Trophoblast cell (in vitro differentiated cells and primary cell): ENCODE results near the gene SNCA.

Experiments
- DNase-seq, 2 donors: peaks; one replicate each; pipeline ENCODE4 v3.0.0-alpha.2; 2016
- H2AFZ ChIP-seq: 2 replicates; pipeline ENCODE4 v1.6.1; 2013; ENCODE audit warnings: low read length, moderate library complexity, mild to moderate bottlenecking; ENCODE audit not compliant: insufficient read depth, poor library complexity
- H2AK5ac ChIP-seq: 2 replicates; pipeline ENCODE4 v1.6.1; 2013; ENCODE audit warnings: mild to moderate bottlenecking, low read length
- H2BK120ac ChIP-seq: 2 replicates; pipeline ENCODE4 v1.6.1; 2013; ENCODE audit warnings: low read length, mild to moderate bottlenecking, moderate library complexity; ENCODE audit not compliant: insufficient read depth, poor library complexity
- H2BK12ac ChIP-seq: 2 replicates; pipeline ENCODE4 v1.6.1; 2013; ENCODE audit warnings: mild to moderate bottlenecking, low read length, moderate library complexity
- H2BK5ac ChIP-seq: 2 replicates; pipeline ENCODE4 v1.6.1; 2013; ENCODE audit warnings: low read length, low read depth, moderate library complexity, mild to moderate bottlenecking; ENCODE audit not compliant: poor library complexity
- H3K14ac ChIP-seq: 2 replicates; pipeline ENCODE4 v1.6.1; 2013; ENCODE audit warnings: mild to moderate bottlenecking, low read length
- H3K18ac ChIP-seq: 2 replicates; pipeline ENCODE4 v1.6.1; 2013; ENCODE audit warnings: mild to moderate bottlenecking, low read length
- H3K23ac ChIP-seq: 2 replicates; pipeline ENCODE4 v1.6.1; 2013; ENCODE audit warnings: low read length
- H3K27ac ChIP-seq: 2 replicates; pipeline ENCODE4 v1.5.1; 2013; ENCODE audit warnings: low read depth, mild to moderate bottlenecking, inconsistent platforms, low read length, moderate library complexity
- H3K27me3 ChIP-seq: 2 replicates; pipeline ENCODE4 v1.6.1; 2013; ENCODE audit warnings: inconsistent platforms, mild to moderate bottlenecking, low read length, moderate library complexity; ENCODE audit not compliant: insufficient read depth
- H3K36me3 ChIP-seq, 2 experiments: 1 replicate in 1 of 2; 2 replicates in 1 of 2; pipeline ENCODE4 v1.6.1; 2013; ENCODE audit warnings: low read length in 2 of 2, mild to moderate bottlenecking in 2 of 2, moderate library complexity in 1 of 2; ENCODE audit not compliant: insufficient read depth in 2 of 2, control insufficient read depth in 1 of 2
- H3K4ac ChIP-seq: 2 replicates; pipeline ENCODE4 v1.6.1; 2013; ENCODE audit warnings: low read depth, mild to moderate bottlenecking, low read length, moderate library complexity
- H3K4me1 ChIP-seq, 2 experiments: 1 replicate in 1 of 2; 2 replicates in 1 of 2; pipeline ENCODE4 v1.6.1; 2013; ENCODE audit warnings: low read length in 2 of 2, mild to moderate bottlenecking in 2 of 2, moderate library complexity in 1 of 2; ENCODE audit not compliant: insufficient read depth in 2 of 2, control insufficient read depth in 1 of 2
- H3K4me2 ChIP-seq: 2 replicates; pipeline ENCODE4 v1.6.1; 2013; ENCODE audit warnings: inconsistent platforms, mild to moderate bottlenecking, low read length, moderate library complexity
- H3K4me3 ChIP-seq: 2 replicates; pipeline ENCODE4 v1.5.1; 2013; ENCODE audit warnings: mild to moderate bottlenecking, low read depth, low read length, inconsistent platforms
- H3K79me1 ChIP-seq: one replicate; pipeline ENCODE4 v1.6.1; 2013; ENCODE audit warnings: low read length
- H3K79me2 ChIP-seq: 2 replicates; pipeline ENCODE4 v1.6.1; 2013; ENCODE audit warnings: low read length, mild to moderate bottlenecking; ENCODE audit not compliant: control insufficient read depth, insufficient read depth, poor library complexity
- H3K9ac ChIP-seq: 2 replicates; pipeline ENCODE4 v1.6.1; 2013; ENCODE audit warnings: mild to moderate bottlenecking, low read length
- H3K9me3 ChIP-seq: 2 replicates; pipeline ENCODE4 v1.6.1; 2013; ENCODE audit warnings: low read depth, mild to moderate bottlenecking, control low read depth, inconsistent platforms, low read length; ENCODE audit not compliant: insufficient read depth
- H4K12ac ChIP-seq: 2 replicates; pipeline ENCODE4 v1.6.1; 2013; ENCODE audit warnings: low read depth, mild to moderate bottlenecking, low read length, moderate library complexity
- H4K8ac ChIP-seq: 2 replicates; pipeline ENCODE4 v1.6.1; 2013; ENCODE audit warnings: low read depth, mild to moderate bottlenecking, low read length, moderate library complexity
- H4K91ac ChIP-seq: one replicate; pipeline ENCODE4 v1.6.1; 2013; ENCODE audit warnings: low read depth, mild to moderate bottlenecking, low read length, moderate library complexity
- WGBS: extraction: QIAGEN DNeasy Blood & Tissue Kit; methylation state at CpG from one replicate; pipeline ENCODE4 v1.1.7; 2013; ENCODE audit warnings: missing lambda C conversion rate; ENCODE audit not compliant: insufficient read length, insufficient coverage; ENCODE audit errors: extremely low coverage; 5-methylcytosine and 5-hydroxymethylcytosine counted together

The SNCA gene

GRCh38 chr4:89700766-89701423, 136.1 kb downstream of the SNCA start:
- H4K12ac ChIP-seq: no peak overlapping the region
- H2BK5ac ChIP-seq: no peak overlapping the region
- WGBS: no CpG with 5 or more reads among the region's 1 CpG
- no peak overlapping the region for H3K27ac ChIP-seq
- no peak overlapping the region for H3K4me3 ChIP-seq
- H3K36me3 ChIP-seq: no peaks in the 10 kb centered on the region
- no peaks in the 10 kb centered on the region for H3K79me1 ChIP-seq
- no peaks in the 10 kb centered on the region for H3K9me3 ChIP-seq
- H3K4me1 ChIP-seq: no peaks in the 10 kb centered on the region
- no peak overlapping the region for H3K4ac ChIP-seq
- H3K18ac ChIP-seq: no peak overlapping the region
- no peak overlapping the region for H3K14ac ChIP-seq
- H3K23ac ChIP-seq: no peak overlapping the region
- H3K79me2 ChIP-seq: no peaks in the 10 kb centered on the region
- H3K27me3 ChIP-seq: no peaks in the 10 kb centered on the region
- DNase-seq: no peak
- no peak overlapping the region for H4K91ac ChIP-seq
- H3K4me2 ChIP-seq: no peak overlapping the region
- no peak overlapping the region for H2AFZ ChIP-seq
- H3K9ac ChIP-seq: no peak overlapping the region
- no peak overlapping the region for H2AK5ac ChIP-seq
- no peak overlapping the region for H4K8ac ChIP-seq
- H2BK12ac ChIP-seq: no peak overlapping the region
- no peak overlapping the region for H2BK120ac ChIP-seq

GRCh38 chr4:89685690-89686089, 151.3 kb downstream of the SNCA start:
- no peak overlapping the region for H3K4ac ChIP-seq

GRCh38 chr4:89685277-89685676, 151.7 kb downstream of the SNCA start:
- Histone ChIP-seq H3K14ac (no peak overlapping the region), H3K9me3 (no peaks in the 10 kb centered on the region), H3K79me1 (no peaks in the 10 kb centered on the region), H3K18ac (no peak overlapping the region), H4K91ac (no peak overlapping the region), H2AFZ (no peak overlapping the region), H3K4me1 (no peaks in the 10 kb centered on the region), H3K4me2 (no peak overlapping the region), H3K79me2 (no peaks in the 10 kb centered on the region), H2AK5ac (no peak overlapping the region), H2BK12ac (no peak overlapping the region), H3K9ac (no peak overlapping the region), H2BK120ac (no peak overlapping the region), H2BK5ac (no peak overlapping the region), H4K12ac (no peak overlapping the region), H3K27me3 (no peaks in the 10 kb centered on the region), H3K23ac (no peak overlapping the region), H4K8ac (no peak overlapping the region), H3K27ac (no peak overlapping the region), H3K4me3 (no peak overlapping the region), H3K4ac (no peak overlapping the region), H3K36me3 (peaks cover 0 to 2% of the 10 kb centered on the region in 2 experiments)
- no peak for DNase-seq
- WGBS: no CpG with 5 or more reads among the region's 1 CpG

More at GRCh38 chr4:89685690-89686089, 151.3 kb downstream of the SNCA start:
- Histone ChIP-seq H3K27ac (no peak overlapping the region), H4K12ac (no peak overlapping the region), H3K4me3 (no peak overlapping the region), H2BK120ac (no peak overlapping the region), H2BK12ac (no peak overlapping the region), H4K91ac (no peak overlapping the region), H3K79me1 (no peaks in the 10 kb centered on the region), H3K79me2 (no peaks in the 10 kb centered on the region), H4K8ac (no peak overlapping the region), H2AFZ (no peak overlapping the region), H2BK5ac (no peak overlapping the region), H3K36me3 (peaks cover 0 to 2% of the 10 kb centered on the region in 2 experiments), H3K23ac (no peak overlapping the region), H3K4me1 (no peaks in the 10 kb centered on the region), H3K18ac (no peak overlapping the region), H3K27me3 (no peaks in the 10 kb centered on the region), H3K14ac (no peak overlapping the region), H3K4me2 (no peak overlapping the region), H3K9me3 (no peaks in the 10 kb centered on the region), H3K9ac (no peak overlapping the region), H2AK5ac (no peak overlapping the region)
- no peak for DNase-seq
- WGBS: no CpG with 5 or more reads among the region's 4 CpGs

- H4K12ac ChIP-seq: no peak overlapping the region
- H3K4me3 ChIP-seq: no peak overlapping the region
- H2AFZ ChIP-seq: no peak overlapping the region
- H3K27me3 ChIP-seq: no peaks in the 10 kb centered on the region
- no peak overlapping the region for H2AK5ac ChIP-seq
- no peak overlapping the region for H3K23ac ChIP-seq
- no peaks in the 10 kb centered on the region for H3K79me1 ChIP-seq
- no peaks in the 10 kb centered on the region for H3K79me2 ChIP-seq
- no peak overlapping the region for H3K9ac ChIP-seq
- H3K18ac ChIP-seq: no peak overlapping the region
- DNase-seq: peak in 1 of 2 donors; percentile 15
- no peaks in the 10 kb centered on the region for H3K4me1 ChIP-seq
- H3K4ac ChIP-seq: no peak overlapping the region
- H4K91ac ChIP-seq: no peak overlapping the region
- no peak overlapping the region for H2BK5ac ChIP-seq
- H3K4me2 ChIP-seq: no peak overlapping the region
- no peak overlapping the region for H2BK120ac ChIP-seq
- H2BK12ac ChIP-seq: no peak overlapping the region
- H3K36me3 ChIP-seq: peaks cover 0 to 2% of the 10 kb centered on the region in 2 experiments
- H3K14ac ChIP-seq: no peak overlapping the region
- WGBS: no CpG with 5 or more reads among the region's 1 CpG
- H3K9me3 ChIP-seq: no peaks in the 10 kb centered on the region
- H4K8ac ChIP-seq: no peak overlapping the region
- no peak overlapping the region for H3K27ac ChIP-seq
These were observed 152.4 kb downstream of the SNCA start for GRCh38 chr4:89684536-89684935.
